Naive thymus-derived CD4-positive, alpha-beta T cell (primary cell): ENCODE measurements around the gene BNIP2. TPM values are rescaled to one million over a fixed set of nuclear protein-coding genes. Genes with fewer than 3 reads are reported as not detected.

Experiments
- ATAC-seq: fragments of 150-1000 bp; cut with Tn5 transposase; 2 replicates; pipeline ENCODE4 v1.10.0; 2021; ENCODE audit warnings: mild to moderate bottlenecking, moderate library complexity
- CTCF ChIA-PET: fragments of 350-600 bp; sonication (Branson Sonifier 250); formaldehyde crosslinking; loops from one replicate; lab custom pipeline; 2021; ENCODE audit warnings: antibody characterized with exemption; lab: Charles Lee
- POLR2A ChIA-PET: fragments of 350-600 bp; sonication (Branson Sonifier 250); formaldehyde crosslinking; loops from one replicate; lab custom pipeline; 2021; ENCODE audit warnings: antibody characterized with exemption, inconsistent platforms; lab: Charles Lee
- DNase-seq, 9 donors: peaks; one replicate each; pipeline versions ENCODE4 v3.0.0 to v3.0.0-alpha.2; 2020 to 2022; ENCODE audit warnings: mixed read lengths in 1 of 9
- H3K27ac ChIP-seq: one replicate; pipeline ENCODE4 v1.7.0; 2013; ENCODE audit warnings: mild to moderate bottlenecking, low read depth, low read length, moderate library complexity
- H3K27me3 ChIP-seq, 2 donors: one replicate each; pipeline ENCODE4 v1.7.0; 2013; ENCODE audit warnings: low read length in 2 of 2, mild to moderate bottlenecking in 2 of 2, moderate library complexity in 2 of 2; ENCODE audit not compliant: control insufficient read depth in 2 of 2, insufficient read depth in 2 of 2
- H3K36me3 ChIP-seq, 3 experiments: 1 replicate in 2 of 3; 2 replicates in 1 of 3; pipeline ENCODE4 v1.7.0; 2013; ENCODE audit warnings: low read length in 3 of 3, mild to moderate bottlenecking in 3 of 3, moderate library complexity in 1 of 3; ENCODE audit not compliant: insufficient read depth in 3 of 3, control insufficient read depth in 2 of 3
- H3K4me1 ChIP-seq, 2 donors: one replicate each; pipeline ENCODE4 v1.7.0; 2013; ENCODE audit warnings: low read length in 2 of 2, mild to moderate bottlenecking in 2 of 2, moderate library complexity in 1 of 2; ENCODE audit not compliant: control insufficient read depth in 2 of 2, insufficient read depth in 2 of 2
- H3K4me3 ChIP-seq: 2 replicates; pipeline ENCODE4 v1.7.0; 2013; ENCODE audit warnings: mild to moderate bottlenecking, low read length
- H3K9me3 ChIP-seq, 3 experiments: 1 replicate in 2 of 3; 2 replicates in 1 of 3; pipeline ENCODE4 v1.7.0; 2013; ENCODE audit warnings: low read length in 3 of 3; ENCODE audit not compliant: control insufficient read depth in 2 of 3
- H3K27ac Mint-ChIP-seq, 9 donors: one replicate each; pipeline ENCODE4 v1.8.0; 2020 to 2022; ENCODE audit warnings: mixed read lengths in 9 of 9, mild to moderate bottlenecking in 8 of 9, moderate library complexity in 5 of 9, inconsistent platforms in 2 of 9
- H3K27me3 Mint-ChIP-seq, 5 donors: one replicate each; pipeline ENCODE4 v1.8.0; 2021 to 2022; ENCODE audit warnings: mixed read lengths in 5 of 5, mild to moderate bottlenecking in 1 of 5
- H3K36me3 Mint-ChIP-seq, 5 donors: one replicate each; pipeline ENCODE4 v1.8.0; 2020 to 2022; ENCODE audit warnings: mixed read lengths in 5 of 5, mild to moderate bottlenecking in 3 of 5, inconsistent platforms in 1 of 5
- H3K4me1 Mint-ChIP-seq, 7 donors: one replicate each; pipeline ENCODE4 v1.8.0; 2020 to 2022; ENCODE audit warnings: mixed read lengths in 7 of 7, mild to moderate bottlenecking in 3 of 7, inconsistent platforms in 1 of 7
- H3K4me3 Mint-ChIP-seq, 10 donors: one replicate each; pipeline ENCODE4 v1.8.0; 2020 to 2022; ENCODE audit warnings: mild to moderate bottlenecking in 10 of 10, mixed read lengths in 10 of 10, moderate library complexity in 6 of 10, inconsistent platforms in 2 of 10
- H3K9me3 Mint-ChIP-seq, 11 donors: one replicate each; pipeline ENCODE4 v1.8.0; 2020 to 2022; ENCODE audit warnings: mixed read lengths in 11 of 11, mild to moderate bottlenecking in 4 of 11, inconsistent platforms in 1 of 11, moderate library complexity in 1 of 11
- intact Hi-C, 2 donors: fragments of 100-400 bp; cut with micrococcal nuclease; formaldehyde crosslinking; loops; one replicate each; pipeline ENCODE4 v1.15.1; 2023
- polyA plus RNA-seq, 2 donors: library from polyadenylated mRNA; unstranded; fragments of 300-500 nt; fragmentation: Illumina TruSeq; gene quantifications; one replicate each; pipeline ENCODE4 v1.2.3, GENCODE V29; 2021
- total RNA-seq, 6 experiments: library from RNA in 5 of 6; stranded (reverse) in 5 of 6; gene quantifications; 1 replicate in 5 of 6; 2 replicates in 1 of 6; pipeline ENCODE4 v1.2.3 and lab custom pipeline; 2021 to 2026

The BNIP2 gene
- total and polyA plus RNA-seq, 7 experiments from 2014 or later: 76.1 to 116 (median 91.4) TPM

GRCh38 chr15:59686389-59686788 lies 2.7 kb downstream of the BNIP2 start:
- intact Hi-C loops: loop anchor here (5.0 to 10.0 kb wide), 5 partner anchors 582 to 1158 kb away; partner anchors contain the start of genes CCNB2 (in 1 of the 2), MINDY2 (in 1 of the 2) and RNF111 (in 1 of the 2)
- ATAC-seq (no peak), DNase-seq (no peak)
- H3K27me3 Mint-ChIP-seq: no peaks in the 10 kb centered on the region
- Histone ChIP-seq H3K36me3 (peaks cover 0 to 10% (median 0%) of the 10 kb centered on the region in 3 experiments), H3K4me1 (peaks cover 29 to 30% of the 10 kb centered on the region in 2 donors), H3K27ac (no peak overlapping the region), H3K9me3 (no peaks in the 10 kb centered on the region), H3K27me3 (no peaks in the 10 kb centered on the region), H3K4me3 (no peak overlapping the region)
- no peaks in the 10 kb centered on the region for H3K9me3 Mint-ChIP-seq
- H3K27ac Mint-ChIP-seq: peak overlapping the region in 4 of 9 donors; percentile 48 to 70 (median 58)
- H3K36me3 Mint-ChIP-seq: peaks cover 0 to 27% (median 12%) of the 10 kb centered on the region in 5 donors
- ChIA-PET CTCF (no interaction called here), POLR2A (no interaction called here)
- H3K4me3 Mint-ChIP-seq: peak overlapping the region; percentile 29 to 96 (median 63)
- H3K4me1 Mint-ChIP-seq: peaks cover 40 to 68% (median 61%) of the 10 kb centered on the region in 7 donors

- DNase-seq (no peak), ATAC-seq (no peak)
- POLR2A ChIA-PET: no interaction called here
- H3K27me3 ChIP-seq: no peaks in the 10 kb centered on the region
- Mint-ChIP-seq H3K36me3 (peaks cover 0 to 27% (median 12%) of the 10 kb centered on the region in 5 donors), H3K4me1 (peaks cover 36 to 62% (median 56%) of the 10 kb centered on the region in 7 donors), H3K9me3 (no peaks in the 10 kb centered on the region), H3K27ac (peak overlapping the region in 4 of 9 donors; percentile 19 to 70 (median 53)), H3K27me3 (no peaks in the 10 kb centered on the region), H3K4me3 (peak overlapping the region; percentile 30 to 96 (median 63))
- H3K27ac ChIP-seq: no peak overlapping the region
- H3K9me3 ChIP-seq: no peaks in the 10 kb centered on the region
- H3K4me1 ChIP-seq: peaks cover 29 to 30% of the 10 kb centered on the region in 2 donors
- intact Hi-C loops: loop anchor here (5.0 to 10.0 kb wide), 5 partner anchors 581 to 1159 kb away; partner anchors contain the start of genes CCNB2 (in 1 of the 2), MINDY2 (in 1 of the 2) and RNF111 (in 1 of the 2)
- CTCF ChIA-PET: no interaction called here
- peaks cover 0 to 16% (median 4%) of the 10 kb centered on the region in 3 experiments for H3K36me3 ChIP-seq
- H3K4me3 ChIP-seq: no peak overlapping the region
Observed at GRCh38 chr15:59685737-59686297, 3.3 kb downstream of the BNIP2 start.

GRCh38 chr15:59680870-59681269 lies 8.2 kb downstream of the BNIP2 start:
- DNase-seq (no peak), ATAC-seq (no peak)
- H3K27me3 Mint-ChIP-seq: no peaks in the 10 kb centered on the region
- Histone ChIP-seq H3K4me3 (no peak overlapping the region), H3K4me1 (peaks cover 9 to 10% of the 10 kb centered on the region in 2 donors), H3K36me3 (peaks cover 6 to 59% (median 34%) of the 10 kb centered on the region in 3 experiments), H3K27ac (no peak overlapping the region), H3K9me3 (no peaks in the 10 kb centered on the region), H3K27me3 (no peaks in the 10 kb centered on the region)
- CTCF ChIA-PET: interaction anchor here (0.6 to 1.1 kb wide), 2 partner anchors 9 to 149 kb away, joined by 3 read pairs; partner anchors contain the start of gene BNIP2
- peaks cover 4 to 38% (median 24%) of the 10 kb centered on the region in 5 donors for H3K36me3 Mint-ChIP-seq
- no peak overlapping the region for H3K4me3 Mint-ChIP-seq
- H3K9me3 Mint-ChIP-seq: no peaks in the 10 kb centered on the region
- POLR2A ChIA-PET: interaction anchor here (1.2 kb wide), 1 partner anchor 23 kb away, joined by 4 read pairs; the partner anchor contains the start of gene GTF2A2
- H3K4me1 Mint-ChIP-seq: peaks cover 19 to 42% (median 35%) of the 10 kb centered on the region in 7 donors
- no peak overlapping the region for H3K27ac Mint-ChIP-seq
- intact Hi-C loops: loop anchor here in 1 of 2 donors (10.0 kb wide), 2 partner anchors 576 to 1164 kb away; partner anchors contain the start of gene CCNB2

- H3K27ac ChIP-seq: no peak overlapping the region
- no peak overlapping the region for H3K4me3 Mint-ChIP-seq
- no peak for ATAC-seq
- H3K4me1 ChIP-seq: peaks cover 4 to 5% of the 10 kb centered on the region in 2 donors
- H3K27ac Mint-ChIP-seq: peak overlapping the region in 1 of 9 donors; percentile 21
- no peak for DNase-seq
- no peaks in the 10 kb centered on the region for H3K9me3 ChIP-seq
- no peaks in the 10 kb centered on the region for H3K9me3 Mint-ChIP-seq
- no peaks in the 10 kb centered on the region for H3K27me3 Mint-ChIP-seq
- ChIA-PET CTCF (interaction anchor here (1.1 kb wide), 1 partner anchor 9 kb away, joined by 3 read pairs; the partner anchor contains the start of gene BNIP2), POLR2A (interaction anchor here (0.8 to 1.2 kb wide), 2 partner anchors 9 to 23 kb away, joined by 3 to 4 read pairs; partner anchors contain the start of genes BNIP2 and GTF2A2)
- peaks cover 15 to 36% (median 30%) of the 10 kb centered on the region in 7 donors for H3K4me1 Mint-ChIP-seq
- no peaks in the 10 kb centered on the region for H3K27me3 ChIP-seq
- H3K36me3 ChIP-seq: peaks cover 6 to 64% (median 34%) of the 10 kb centered on the region in 3 experiments
- H3K4me3 ChIP-seq: no peak overlapping the region
- peaks cover 4 to 43% (median 24%) of the 10 kb centered on the region in 5 donors for H3K36me3 Mint-ChIP-seq
- intact Hi-C loops: loop anchor here in 1 of 2 donors (10.0 kb wide), 2 partner anchors 576 to 1164 kb away; partner anchors contain the start of gene CCNB2
Observed at GRCh38 chr15:59680346-59680745, 8.8 kb downstream of the BNIP2 start.

GRCh38 chr15:59678620-59679019 lies 10.5 kb downstream of the BNIP2 start:
- peaks cover 6 to 75% (median 34%) of the 10 kb centered on the region in 3 experiments for H3K36me3 ChIP-seq
- no peak for ATAC-seq
- Mint-ChIP-seq H3K27me3 (no peaks in the 10 kb centered on the region), H3K4me3 (peak overlapping the region in 1 of 10 donors; percentile 63), H3K4me1 (peaks cover 5 to 25% (median 16%) of the 10 kb centered on the region in 7 donors), H3K9me3 (no peaks in the 10 kb centered on the region), H3K36me3 (peaks cover 4 to 47% (median 25%) of the 10 kb centered on the region in 5 donors), H3K27ac (peak overlapping the region in 3 of 9 donors; percentile 29 to 87 (median 31))
- no peak overlapping the region for H3K27ac ChIP-seq
- H3K27me3 ChIP-seq: no peaks in the 10 kb centered on the region
- H3K9me3 ChIP-seq: no peaks in the 10 kb centered on the region
- H3K4me1 ChIP-seq: no peaks in the 10 kb centered on the region
- intact Hi-C loops: no loop called here
- DNase-seq: no peak
- ChIA-PET POLR2A (interaction anchor here (0.9 kb wide), 1 partner anchor 9 kb away, joined by 4 read pairs; no protein-coding TSS in a partner anchor), CTCF (no interaction called here)
- no peak overlapping the region for H3K4me3 ChIP-seq

- Mint-ChIP-seq H3K4me3 (no peak overlapping the region), H3K9me3 (no peaks in the 10 kb centered on the region), H3K27me3 (no peaks in the 10 kb centered on the region), H3K4me1 (peaks cover 2 to 22% (median 13%) of the 10 kb centered on the region in 7 donors), H3K27ac (peak overlapping the region in 1 of 9 donors; percentile 18), H3K36me3 (peaks cover 4 to 45% (median 25%) of the 10 kb centered on the region in 5 donors)
- no peak for DNase-seq
- Histone ChIP-seq H3K27ac (no peak overlapping the region), H3K4me1 (no peaks in the 10 kb centered on the region), H3K4me3 (no peak overlapping the region), H3K36me3 (peaks cover 6 to 80% (median 34%) of the 10 kb centered on the region in 3 experiments), H3K9me3 (no peaks in the 10 kb centered on the region), H3K27me3 (no peaks in the 10 kb centered on the region)
- ATAC-seq: no peak
- intact Hi-C loops: no loop called here
- ChIA-PET CTCF (no interaction called here), POLR2A (interaction anchor here (0.9 kb wide), 1 partner anchor 8 kb away, joined by 4 read pairs; no protein-coding TSS in a partner anchor)
Observed at GRCh38 chr15:59678172-59678571, 10.9 kb downstream of the BNIP2 start.
